Ascending aorta (tissue), 2 donors: ENCODE data around the gene C6orf89. TPM values are rescaled to one million over a fixed set of nuclear protein-coding genes. Genes with fewer than 3 reads are reported as not detected.

Source experiments
- DNase-seq, 2 donors: peaks; one replicate each; pipeline ENCODE4 v3.0.0-alpha.2; 2019; ENCODE audit warnings: low spot score in 2 of 2
- H3K27ac ChIP-seq, 2 donors: fragments of 200-600 bp; sonication (generic); one replicate each; pipeline ENCODE4 v1.5.1; 2016 to 2017; ENCODE audit warnings: mild to moderate bottlenecking in 1 of 2
- H3K27me3 ChIP-seq: fragments of 200-600 bp; sonication (generic); one replicate; pipeline ENCODE4 v1.5.1; 2017
- H3K36me3 ChIP-seq, 2 donors: fragments of 200-600 bp; sonication (generic); one replicate each; pipeline ENCODE4 v1.5.1; 2016
- H3K4me1 ChIP-seq, 2 donors: fragments of 200-600 bp; sonication (generic); one replicate each; pipeline ENCODE4 v1.5.1; 2016 to 2017; ENCODE audit warnings: mild to moderate bottlenecking in 1 of 2
- H3K4me3 ChIP-seq, 2 donors: fragments of 200-600 bp; sonication (generic); one replicate each; pipeline ENCODE4 v1.5.1; 2016 to 2017; ENCODE audit warnings: mild to moderate bottlenecking in 1 of 2
- H3K9me3 ChIP-seq, 2 donors: fragments of 200-600 bp; sonication (generic); one replicate each; pipeline ENCODE4 v1.5.1; 2016
- intact Hi-C: fragments of 100-400 bp; cut with DNase I; formaldehyde crosslinking; loops from one replicate; pipeline ENCODE4 v1.15.1; 2023
- total RNA-seq: library from RNA; depleted of rRNA; stranded (reverse); fragments of >200 nt; gene quantifications from one replicate; pipeline ENCODE4 v1.1.0, GENCODE V29; 2016
- TF ChIP-seq, protein P1 (sequence below), 3 experiments: fragments of 200-600 bp in 2 of 3; fragments of 450-650 bp in 1 of 3; sonication (generic) in 2 of 3; IDR thresholded peaks; one replicate each; pipeline ENCODE4 v1.5.1; 2016 to 2019; ENCODE audit warnings: antibody characterized with exemption in 3 of 3, mild to moderate bottlenecking in 1 of 3, moderate library complexity in 1 of 3

C6orf89 gene
- total RNA-seq, 1 donor from 2014 or later = 21.6 TPM

GRCh38 chr6:36893976-36894932, 8.5 kb downstream of the C6orf89 start:
- H3K27ac ChIP-seq = no peak overlapping the region
- DNase-seq = no peak
- intact Hi-C loops = no loop called here
- H3K36me3 ChIP-seq = peaks cover 7 to 35% of the 10 kb centered on the region in 2 donors
- TF ChIP-seq, protein P1, sequence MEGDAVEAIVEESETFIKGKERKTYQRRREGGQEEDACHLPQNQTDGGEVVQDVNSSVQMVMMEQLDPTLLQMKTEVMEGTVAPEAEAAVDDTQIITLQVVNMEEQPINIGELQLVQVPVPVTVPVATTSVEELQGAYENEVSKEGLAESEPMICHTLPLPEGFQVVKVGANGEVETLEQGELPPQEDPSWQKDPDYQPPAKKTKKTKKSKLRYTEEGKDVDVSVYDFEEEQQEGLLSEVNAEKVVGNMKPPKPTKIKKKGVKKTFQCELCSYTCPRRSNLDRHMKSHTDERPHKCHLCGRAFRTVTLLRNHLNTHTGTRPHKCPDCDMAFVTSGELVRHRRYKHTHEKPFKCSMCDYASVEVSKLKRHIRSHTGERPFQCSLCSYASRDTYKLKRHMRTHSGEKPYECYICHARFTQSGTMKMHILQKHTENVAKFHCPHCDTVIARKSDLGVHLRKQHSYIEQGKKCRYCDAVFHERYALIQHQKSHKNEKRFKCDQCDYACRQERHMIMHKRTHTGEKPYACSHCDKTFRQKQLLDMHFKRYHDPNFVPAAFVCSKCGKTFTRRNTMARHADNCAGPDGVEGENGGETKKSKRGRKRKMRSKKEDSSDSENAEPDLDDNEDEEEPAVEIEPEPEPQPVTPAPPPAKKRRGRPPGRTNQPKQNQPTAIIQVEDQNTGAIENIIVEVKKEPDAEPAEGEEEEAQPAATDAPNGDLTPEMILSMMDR (IDR thresholded peaks at IDR 0.05) = no peak
- no peaks in the 10 kb centered on the region for H3K4me1 ChIP-seq
- no peaks in the 10 kb centered on the region for H3K9me3 ChIP-seq
- no peaks in the 10 kb centered on the region for H3K27me3 ChIP-seq
- H3K4me3 ChIP-seq = no peak overlapping the region

DNA sequence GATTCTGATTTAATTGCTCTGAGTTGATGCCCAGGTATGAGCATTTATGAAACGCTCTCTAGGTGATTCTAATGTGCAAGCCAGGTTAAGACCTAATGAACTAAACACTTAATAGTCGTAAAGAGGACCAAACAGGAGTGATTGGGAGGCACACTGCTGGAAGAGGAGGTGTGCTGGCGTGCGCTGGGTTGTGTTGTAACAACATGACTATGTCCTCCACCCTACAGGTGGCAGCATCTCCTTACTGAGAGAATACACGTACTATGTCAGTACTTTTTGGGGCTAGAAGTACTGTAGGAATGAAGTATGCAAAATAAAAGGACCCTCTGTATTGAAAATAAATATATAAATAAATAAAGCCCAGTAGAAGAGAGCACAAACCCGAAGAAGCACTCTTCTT, 11.9 kb downstream of the C6orf89 start:
- no peaks in the 10 kb centered on the region for H3K27me3 ChIP-seq
- DNase-seq = no peak
- H3K9me3 ChIP-seq = no peaks in the 10 kb centered on the region
- no peak overlapping the region for H3K4me3 ChIP-seq
- H3K27ac ChIP-seq = no peak overlapping the region
- TF ChIP-seq, protein P1 (IDR thresholded peaks at IDR 0.05) = no peak
- intact Hi-C loops = no loop called here
- no peaks in the 10 kb centered on the region for H3K4me1 ChIP-seq
- H3K36me3 ChIP-seq = peaks cover 36 to 61% of the 10 kb centered on the region in 2 donors

- Histone ChIP-seq H3K4me3 (no peak overlapping the region), H3K36me3 (peaks cover 44 to 55% of the 10 kb centered on the region in 2 donors), H3K27ac (no peak overlapping the region), H3K4me1 (peaks cover 3 to 25% of the 10 kb centered on the region in 2 donors), H3K27me3 (no peaks in the 10 kb centered on the region), H3K9me3 (no peaks in the 10 kb centered on the region)
- TF ChIP-seq, protein P1 (IDR thresholded peaks at IDR 0.05) = no peak
- DNase-seq = no peak
- intact Hi-C loops = no loop called here
Measured at GRCh38 chr6:36904114-36904513, 18.4 kb downstream of the C6orf89 start.

- TF ChIP-seq, protein P1 (IDR thresholded peaks at IDR 0.05) = no peak
- peak overlapping the region in 1 of 2 donors; percentile 29 for H3K27ac ChIP-seq
- H3K4me1 ChIP-seq = peaks cover 3 to 25% of the 10 kb centered on the region in 2 donors
- DNase-seq = no peak
- H3K4me3 ChIP-seq = no peak overlapping the region
- H3K9me3 ChIP-seq = no peaks in the 10 kb centered on the region
- H3K27me3 ChIP-seq = no peaks in the 10 kb centered on the region
- H3K36me3 ChIP-seq = peaks cover 38 to 47% of the 10 kb centered on the region in 2 donors
- intact Hi-C loops = no loop called here
Measured at GRCh38 chr6:36904851-36905393, 19.2 kb downstream of the C6orf89 start.

- H3K36me3 ChIP-seq = peaks cover 22 to 30% of the 10 kb centered on the region in 2 donors
- no peak for DNase-seq
- intact Hi-C loops = no loop called here
- no peaks in the 10 kb centered on the region for H3K27me3 ChIP-seq
- peaks cover 3 to 25% of the 10 kb centered on the region in 2 donors for H3K4me1 ChIP-seq
- H3K4me3 ChIP-seq = no peak overlapping the region
- peak overlapping the region; percentile 62 to 65 for H3K27ac ChIP-seq
- H3K9me3 ChIP-seq = no peaks in the 10 kb centered on the region
- TF ChIP-seq, protein P1 (IDR thresholded peaks at IDR 0.05) = no peak
Measured at GRCh38 chr6:36906539-36907325, 21.0 kb downstream of the C6orf89 start.
